ENCODE data around the gene MYADML2.

MYADML2 gene

GRCh38 chr17:81895400-81895799 lies 51.6 kb downstream of the MYADML2 start:
- DNase-seq: no peak

- DNase-seq: no peak
Measured at GRCh38 chr17:81891303-81891552, 55.8 kb downstream of the MYADML2 start.

- no peak for DNase-seq
Measured at GRCh38 chr17:81890447-81891302, 56.4 kb downstream of the MYADML2 start.

Data from NCI-H187 treated with DMSO at 0.1 percent for 48 hours (cell line).